ENCODE results near the gene DCAF17.

DCAF17 gene, protein sequence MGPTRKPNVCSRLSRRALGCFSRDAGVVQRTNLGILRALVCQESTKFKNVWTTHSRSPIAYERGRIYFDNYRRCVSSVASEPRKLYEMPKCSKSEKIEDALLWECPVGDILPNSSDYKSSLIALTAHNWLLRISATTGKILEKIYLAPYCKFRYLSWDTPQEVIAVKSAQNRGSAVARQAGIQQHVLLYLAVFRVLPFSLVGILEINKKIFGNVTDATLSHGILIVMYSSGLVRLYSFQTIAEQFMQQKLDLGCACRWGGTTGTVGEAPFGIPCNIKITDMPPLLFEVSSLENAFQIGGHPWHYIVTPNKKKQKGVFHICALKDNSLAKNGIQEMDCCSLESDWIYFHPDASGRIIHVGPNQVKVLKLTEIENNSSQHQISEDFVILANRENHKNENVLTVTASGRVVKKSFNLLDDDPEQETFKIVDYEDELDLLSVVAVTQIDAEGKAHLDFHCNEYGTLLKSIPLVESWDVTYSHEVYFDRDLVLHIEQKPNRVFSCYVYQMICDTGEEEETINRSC

DNA sequence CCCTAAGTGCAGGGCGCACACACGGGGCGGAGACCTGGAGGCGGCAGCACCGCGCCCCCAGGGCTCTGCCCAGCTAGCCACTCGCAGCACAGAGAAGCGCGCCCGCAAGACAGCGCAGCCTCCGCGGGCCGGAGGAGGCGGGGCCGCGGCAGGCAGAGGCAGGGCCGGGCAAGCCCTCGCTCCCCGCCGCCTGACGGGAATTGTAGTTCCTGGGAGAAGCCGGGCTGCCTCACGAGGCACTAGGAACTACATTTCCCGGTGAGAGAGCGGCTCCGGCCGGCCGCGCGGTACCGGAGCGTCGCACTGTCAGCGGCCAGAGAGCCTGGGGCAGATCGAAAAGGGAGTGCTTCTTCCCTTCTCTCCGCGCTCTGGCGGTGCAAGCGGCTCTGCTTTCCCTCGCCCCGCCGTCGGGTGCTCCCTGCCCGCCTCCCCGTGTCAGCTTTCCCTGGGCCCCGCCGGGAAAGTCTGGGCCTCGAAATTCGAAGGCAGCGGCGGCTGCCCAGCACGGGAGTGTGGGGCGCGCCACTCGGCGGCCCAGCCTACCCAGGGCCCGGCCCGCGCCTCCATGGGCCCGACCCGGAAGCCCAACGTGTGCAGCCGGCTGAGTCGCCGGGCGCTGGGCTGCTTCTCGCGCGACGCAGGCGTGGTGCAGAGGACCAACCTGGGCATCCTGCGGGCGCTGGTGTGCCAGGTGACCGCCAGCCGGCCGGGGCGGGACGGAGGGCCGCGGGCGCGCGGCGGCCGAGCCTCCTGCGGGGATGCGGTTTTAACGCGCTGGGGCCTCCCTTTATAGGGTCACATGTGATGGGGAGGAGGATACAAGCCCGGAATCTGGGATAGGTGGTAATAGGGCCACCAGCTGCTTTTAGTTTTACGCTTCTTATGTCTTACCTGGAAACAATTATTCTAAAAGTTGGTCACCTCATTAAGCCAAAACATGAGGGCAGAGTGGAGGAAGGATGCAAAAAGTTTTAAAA lies at the start of gene DCAF17:
DCAF17 (plus strand) TSS at position 214 of the 977 bp plus-strand sequence; CDS start at position 566, 352 bp downstream.
- DNase-seq: peak; percentile 90

DNA sequence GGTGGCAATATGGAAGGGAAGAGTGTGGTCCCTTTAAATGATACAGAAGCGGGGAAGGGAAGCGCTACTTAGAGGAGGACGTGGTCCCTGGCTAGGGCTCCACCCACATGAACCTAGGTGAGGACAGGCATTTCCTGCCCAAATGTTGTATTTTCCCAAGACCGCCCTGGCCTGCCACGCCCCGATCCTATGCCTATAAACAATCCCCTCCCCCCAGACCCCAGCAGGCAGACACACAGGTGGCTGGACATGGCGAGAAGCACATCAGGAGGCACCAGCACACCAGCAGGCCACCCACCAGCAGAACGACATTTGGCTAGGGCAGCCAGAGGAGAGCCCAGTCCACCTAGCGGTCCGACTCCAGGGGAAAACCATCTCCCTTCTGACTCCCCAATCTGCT lies 47.4 kb upstream of the DCAF17 start:
- no peak for DNase-seq

DNA sequence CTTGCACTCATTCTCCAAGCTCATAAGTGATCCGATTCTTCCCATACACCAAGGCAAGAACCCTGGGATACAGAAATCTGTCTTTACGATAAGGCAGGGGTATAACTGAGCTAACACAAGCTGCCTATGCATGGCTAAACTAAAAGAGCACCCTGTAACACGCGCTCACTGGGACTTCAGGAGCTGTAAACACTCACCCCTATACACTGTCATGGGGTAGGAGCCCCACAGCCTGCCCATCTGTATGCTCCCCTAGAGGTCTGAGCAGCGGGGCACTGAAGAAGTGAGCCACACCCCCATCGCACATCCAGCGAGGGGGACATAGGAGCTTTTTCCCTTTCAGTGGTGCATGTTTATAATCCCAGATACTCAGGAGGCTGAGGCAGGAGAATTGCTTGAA lies 47.0 kb upstream of the DCAF17 start:
- no peak for DNase-seq

GRCh38 chr2:171389325-171389724 lies 44.7 kb upstream of the DCAF17 start:
- DNase-seq: no peak

DNA sequence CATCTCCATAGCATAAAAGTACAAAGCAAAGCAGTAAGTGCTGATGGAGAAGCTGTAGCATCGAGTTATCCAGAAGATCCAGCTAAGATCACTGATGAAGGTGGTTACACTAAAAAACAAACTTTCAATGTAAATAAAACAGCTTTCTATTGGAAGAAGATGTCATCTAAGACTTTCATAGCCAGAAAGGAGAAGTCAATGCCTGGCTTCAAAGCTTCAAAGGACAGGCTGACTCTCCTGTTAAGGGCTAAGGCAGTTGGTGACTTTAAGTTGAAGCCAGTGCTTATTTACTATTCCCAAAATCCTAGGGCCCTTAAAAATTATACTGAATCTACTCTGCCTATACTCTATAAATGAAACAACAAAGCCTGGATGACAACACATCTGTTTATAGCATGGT lies 44.2 kb upstream of the DCAF17 start:
- no peak for DNase-seq

- DNase-seq: no peak
These were observed 43.0 kb upstream of the DCAF17 start for GRCh38 chr2:171390941-171391516.

- no peak for DNase-seq
These were observed 42.5 kb upstream of the DCAF17 start for GRCh38 chr2:171391532-171391931.

- peak; percentile 31 for DNase-seq
These were observed 40.5 kb upstream of the DCAF17 start for GRCh38 chr2:171393487-171393886.

- peak; percentile 45 for DNase-seq
These were observed 39.8 kb upstream of the DCAF17 start for GRCh38 chr2:171394164-171394740.

DNA sequence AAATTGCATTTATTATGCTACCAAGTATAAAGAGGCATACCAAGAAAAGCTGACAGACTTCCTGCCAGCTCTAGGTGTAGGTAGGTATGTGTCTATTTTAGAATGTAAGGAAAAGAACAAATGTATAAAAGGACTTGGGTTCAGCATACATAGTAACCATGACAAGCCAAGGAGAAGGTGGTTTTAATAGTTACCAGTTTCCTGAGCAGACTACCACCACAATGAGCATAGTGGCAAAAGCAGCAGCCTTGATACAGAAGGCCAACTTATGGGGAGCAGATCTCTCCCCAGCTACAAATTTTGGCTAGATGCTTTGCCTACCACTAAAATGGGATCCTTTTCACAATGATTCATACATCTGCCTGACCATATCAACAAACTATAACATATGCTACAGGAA lies 34.7 kb upstream of the DCAF17 start:
- DNase-seq: no peak

GRCh38 chr2:171400395-171400794 lies 33.6 kb upstream of the DCAF17 start:
- DNase-seq: no peak

DNA sequence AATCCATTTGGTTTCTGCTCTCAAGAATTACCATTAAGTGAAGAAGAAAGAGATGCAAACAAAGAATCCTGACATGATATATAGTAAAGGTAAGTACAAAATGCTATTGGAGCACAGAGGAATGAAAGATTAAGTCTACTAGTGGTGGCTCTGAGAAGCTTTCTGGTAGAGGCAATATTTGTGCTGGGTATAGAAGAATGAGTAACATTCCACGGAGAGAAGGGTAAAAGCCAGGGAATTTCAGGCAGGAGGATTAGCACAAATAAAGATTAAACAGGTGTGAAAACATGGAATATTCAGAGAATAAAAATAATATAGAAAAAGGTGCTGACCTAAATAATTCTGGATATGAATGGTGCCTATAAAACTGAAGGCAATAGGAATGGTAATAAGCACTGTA lies 32.1 kb upstream of the DCAF17 start:
- no peak for DNase-seq

DNA sequence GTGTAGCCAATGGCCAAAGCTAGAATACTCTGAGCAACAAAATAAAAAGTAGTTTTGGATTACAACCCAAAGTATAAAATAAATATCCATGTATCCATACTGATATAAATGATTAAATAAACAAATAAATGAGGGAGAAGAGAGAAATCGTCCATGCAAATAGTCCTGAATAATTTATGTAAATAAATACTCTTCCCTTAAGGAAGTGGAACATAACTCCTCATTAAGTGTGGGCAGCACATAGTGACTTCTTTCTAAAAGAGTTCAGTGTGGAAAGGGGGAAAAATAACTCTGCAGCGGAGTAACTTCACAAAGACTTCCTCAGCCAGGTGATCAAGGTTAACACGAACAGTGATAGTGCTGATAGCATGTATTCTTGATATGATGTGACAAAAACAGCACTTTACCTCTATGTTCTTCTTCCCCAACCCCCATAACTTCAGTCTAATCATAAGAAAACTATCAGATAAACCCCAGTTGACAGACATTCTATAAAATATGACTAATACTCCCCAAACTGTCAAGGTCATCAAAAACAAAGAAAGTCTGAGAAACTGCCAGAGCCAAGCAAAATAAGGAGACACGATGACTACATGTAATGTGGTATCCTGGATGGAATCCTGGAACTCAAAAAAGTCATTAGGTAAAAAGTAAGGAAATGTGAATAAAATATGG lies 31.0 kb upstream of the DCAF17 start:
- no peak for DNase-seq

GRCh38 chr2:171404261-171404660 lies 29.8 kb upstream of the DCAF17 start:
- DNase-seq: no peak

DNA sequence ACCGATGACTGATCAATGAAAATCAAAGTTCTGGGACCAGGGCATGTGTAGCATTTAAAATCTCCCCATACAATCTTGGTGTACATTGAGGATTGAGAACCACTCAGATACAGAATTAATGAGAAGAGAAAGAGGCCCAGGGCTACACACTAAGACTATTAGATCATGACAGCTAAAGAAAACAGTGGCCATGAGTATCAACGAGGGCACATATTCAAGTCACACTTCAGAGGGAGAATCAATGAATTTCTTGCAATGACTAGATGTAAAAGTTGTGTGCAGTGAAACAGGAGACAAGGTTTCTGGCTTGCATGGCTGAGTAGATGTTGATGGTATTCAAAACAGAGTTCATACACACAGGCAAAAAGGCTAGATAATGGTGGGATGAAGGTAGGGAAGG lies 29.3 kb upstream of the DCAF17 start:
- DNase-seq: no peak

DNA sequence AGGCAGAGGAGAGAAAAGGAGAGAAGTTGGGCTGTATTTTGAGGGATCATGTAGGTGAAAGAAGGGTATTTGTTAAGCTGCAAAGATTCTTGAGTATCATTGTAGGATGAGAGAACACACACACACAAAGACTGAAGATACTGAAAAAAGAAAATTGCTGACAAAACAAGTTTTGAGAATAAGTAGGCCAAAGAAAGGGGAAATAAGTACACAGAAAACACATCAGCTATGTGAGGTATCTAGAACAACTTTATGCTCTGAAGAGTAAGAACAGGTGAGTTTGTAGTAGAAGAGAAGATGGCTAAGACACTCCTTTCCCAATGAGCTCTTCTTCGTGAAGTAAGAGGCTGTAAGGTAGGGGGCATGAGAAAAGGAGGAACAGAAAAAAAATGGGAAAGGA lies 28.5 kb upstream of the DCAF17 start:
- no peak for DNase-seq

DNA sequence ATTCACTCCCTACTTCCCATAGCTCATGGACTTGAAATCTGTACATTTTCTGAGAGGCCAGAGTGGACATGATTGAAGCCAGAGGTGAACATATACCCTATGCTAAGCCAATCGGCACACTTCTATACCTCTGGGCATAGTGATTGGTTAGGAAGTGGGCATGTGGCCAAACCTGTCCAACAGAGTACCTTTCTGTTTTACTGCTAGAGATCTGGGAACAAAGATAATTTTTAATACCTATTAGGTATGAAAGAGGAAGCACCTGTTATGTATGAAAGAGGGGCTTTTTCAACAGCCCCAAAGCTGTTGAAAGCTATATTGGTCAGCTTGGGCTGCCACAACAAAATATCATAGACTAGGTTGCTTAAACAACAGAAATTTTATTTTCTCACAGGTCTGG lies 28.0 kb upstream of the DCAF17 start:
- DNase-seq: no peak

DNA sequence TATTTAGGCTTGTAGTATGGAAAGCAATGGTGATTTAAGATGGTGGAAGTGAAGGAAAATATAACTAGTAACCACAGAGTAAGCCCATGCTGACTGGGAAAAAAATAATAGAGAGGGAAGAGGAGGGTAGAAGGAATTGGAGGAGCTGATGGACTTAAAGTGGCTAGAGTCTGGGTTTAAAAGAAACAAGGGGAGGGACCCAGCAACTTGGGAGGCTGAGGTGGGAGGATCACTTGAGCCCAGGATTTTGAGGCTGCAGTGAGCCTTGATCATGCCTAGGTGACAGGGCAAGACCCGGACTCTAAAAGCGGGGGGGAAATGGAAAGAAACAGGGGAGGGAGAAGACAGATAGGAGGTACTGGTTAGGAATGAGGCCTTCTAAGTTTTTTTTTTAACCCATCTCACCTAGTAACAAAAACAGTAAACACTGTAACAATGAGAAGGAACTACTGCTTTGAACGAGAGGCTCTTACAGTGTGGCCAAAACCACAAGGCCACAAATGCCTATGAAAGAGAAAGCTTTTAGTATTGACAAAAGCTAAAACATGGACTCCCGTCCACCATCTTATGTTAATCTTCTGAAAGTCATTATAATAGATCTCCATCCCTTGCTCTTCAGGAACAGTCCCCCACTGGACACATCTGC lies 26.9 kb upstream of the DCAF17 start:
- no peak for DNase-seq

GRCh38 chr2:171407676-171408044 lies 26.4 kb upstream of the DCAF17 start:
- DNase-seq: no peak

GRCh38 chr2:171409436-171409971 lies 24.5 kb upstream of the DCAF17 start:
- no peak for DNase-seq

- DNase-seq: no peak
These were observed 23.9 kb upstream of the DCAF17 start for GRCh38 chr2:171410101-171410500.

DNA sequence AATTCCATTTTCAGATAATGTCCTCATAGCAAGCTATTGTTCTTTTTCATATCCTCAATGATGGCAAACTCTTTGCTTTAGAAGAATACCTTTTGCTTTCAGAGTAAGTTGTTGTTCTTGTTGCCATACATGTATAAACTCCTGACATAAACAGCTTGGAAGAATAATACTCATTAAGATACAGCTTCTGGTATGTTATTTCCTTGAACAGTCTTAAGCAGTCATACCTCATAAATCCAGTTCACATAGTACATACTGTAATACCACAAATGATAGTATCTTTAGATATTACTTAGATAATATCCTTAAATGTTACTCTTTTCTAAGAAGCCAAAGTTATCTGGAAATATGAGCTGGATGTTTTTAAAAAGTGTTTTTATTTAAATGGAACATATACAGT lies 23.4 kb upstream of the DCAF17 start:
- no peak for DNase-seq

Data from DMS79 treated with DMSO at 0.1 percent for 48 hours (cell line).